ENCODE measurements around the gene DYRK4. TPM values are rescaled to one million over a fixed set of nuclear protein-coding genes. Genes with fewer than 3 reads are reported as not detected.

The DYRK4 gene
- total RNA-seq, 6 experiments from 2014 or later, result 8.9 to 16.7 (median 10.6) TPM

GRCh38 chr12:4552191-4552590 is 9.8 kb upstream of the DYRK4 start:
- TF ChIP-seq, protein P1, sequence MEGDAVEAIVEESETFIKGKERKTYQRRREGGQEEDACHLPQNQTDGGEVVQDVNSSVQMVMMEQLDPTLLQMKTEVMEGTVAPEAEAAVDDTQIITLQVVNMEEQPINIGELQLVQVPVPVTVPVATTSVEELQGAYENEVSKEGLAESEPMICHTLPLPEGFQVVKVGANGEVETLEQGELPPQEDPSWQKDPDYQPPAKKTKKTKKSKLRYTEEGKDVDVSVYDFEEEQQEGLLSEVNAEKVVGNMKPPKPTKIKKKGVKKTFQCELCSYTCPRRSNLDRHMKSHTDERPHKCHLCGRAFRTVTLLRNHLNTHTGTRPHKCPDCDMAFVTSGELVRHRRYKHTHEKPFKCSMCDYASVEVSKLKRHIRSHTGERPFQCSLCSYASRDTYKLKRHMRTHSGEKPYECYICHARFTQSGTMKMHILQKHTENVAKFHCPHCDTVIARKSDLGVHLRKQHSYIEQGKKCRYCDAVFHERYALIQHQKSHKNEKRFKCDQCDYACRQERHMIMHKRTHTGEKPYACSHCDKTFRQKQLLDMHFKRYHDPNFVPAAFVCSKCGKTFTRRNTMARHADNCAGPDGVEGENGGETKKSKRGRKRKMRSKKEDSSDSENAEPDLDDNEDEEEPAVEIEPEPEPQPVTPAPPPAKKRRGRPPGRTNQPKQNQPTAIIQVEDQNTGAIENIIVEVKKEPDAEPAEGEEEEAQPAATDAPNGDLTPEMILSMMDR (IDR thresholded peaks at IDR 0.05), result no peak
- no peak for TF ChIP-seq POLR2A (IDR thresholded peaks at IDR 0.05)
- 80% methylated on average over 1 of the region's 1 CpG for WGBS (ENCODE audit: insufficient coverage, low coverage, low lambda C conversion rate, missing lambda C conversion rate)
- Histone ChIP-seq H3K27me3 (no peaks in the 10 kb centered on the region), H3K36me3 (no peaks in the 10 kb centered on the region), H3K4me3 (no peak overlapping the region), H3K4me1 (no peaks in the 10 kb centered on the region), H3K27ac (no peak overlapping the region), H3K9me3 (no peaks in the 10 kb centered on the region)
- intact Hi-C loops (cut with DNase I), result no loop called here
- ATAC-seq (no peak), DNase-seq (no peak)

DNA sequence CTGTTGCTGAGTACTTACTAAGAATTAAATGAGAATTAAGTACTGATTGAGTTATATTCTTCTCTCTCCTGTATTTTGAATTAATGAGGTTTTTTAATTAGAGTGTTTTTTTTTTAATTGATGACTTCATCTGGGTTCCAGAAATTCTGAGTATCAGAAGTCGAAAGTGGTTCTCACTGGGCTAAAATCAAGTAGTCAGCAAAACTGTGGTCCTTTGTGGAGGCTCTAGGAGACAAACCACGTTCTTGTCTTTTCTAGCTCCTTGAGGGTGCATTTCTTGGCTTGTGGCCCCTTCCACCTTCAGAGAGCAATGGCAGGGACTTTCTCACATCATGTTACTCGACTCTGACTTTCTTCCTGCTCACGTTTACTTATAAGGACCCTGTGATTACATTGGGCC is 8.1 kb upstream of the DYRK4 start:
- TF ChIP-seq, protein P1 (IDR thresholded peaks at IDR 0.05), result no peak
- TF ChIP-seq POLR2A (IDR thresholded peaks at IDR 0.05), result no peak
- WGBS (ENCODE audit: insufficient coverage, low coverage, low lambda C conversion rate, missing lambda C conversion rate), result 81% methylated on average over 4 of the region's 4 CpGs

DNA sequence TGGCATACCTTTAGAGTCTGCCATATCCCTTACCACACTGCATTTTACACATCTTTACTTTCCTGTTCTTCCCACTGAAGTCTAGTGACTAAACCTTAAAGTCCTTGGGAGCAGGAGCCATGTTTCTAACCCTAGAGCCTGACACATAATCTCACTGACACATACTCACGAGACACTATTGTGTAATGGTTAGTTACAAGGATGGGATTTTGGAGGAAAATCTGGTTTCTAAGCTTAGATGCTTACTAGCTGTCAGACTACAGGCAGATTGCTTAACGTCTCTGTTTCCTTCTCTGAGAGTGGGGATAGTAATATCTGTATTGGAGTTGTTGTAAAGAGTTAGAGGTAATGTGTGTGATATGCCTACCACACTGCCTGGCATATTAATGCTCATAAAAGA is 6.2 kb upstream of the DYRK4 start:
- 81% methylated on average over 2 of the region's 2 CpGs for WGBS (ENCODE audit: insufficient coverage, low coverage, low lambda C conversion rate, missing lambda C conversion rate)
- Histone ChIP-seq H3K4me3 (no peak overlapping the region), H3K27ac (no peak overlapping the region), H3K9me3 (no peaks in the 10 kb centered on the region), H3K4me1 (no peaks in the 10 kb centered on the region), H3K27me3 (no peaks in the 10 kb centered on the region), H3K36me3 (no peaks in the 10 kb centered on the region)
- TF ChIP-seq POLR2A (IDR thresholded peaks at IDR 0.05), result no peak
- TF ChIP-seq, protein P1 (IDR thresholded peaks at IDR 0.05), result no peak
- intact Hi-C loops (cut with DNase I), result no loop called here
- ATAC-seq, result peak in 1 of 4 donors; percentile 28
- DNase-seq, result no peak

More for the DNA sequence above, 8.1 kb upstream of the DYRK4 start:
- intact Hi-C loops (cut with DNase I), result no loop called here
- no peak overlapping the region for H3K27ac ChIP-seq
- H3K4me1 ChIP-seq, result no peaks in the 10 kb centered on the region
- no peak overlapping the region for H3K4me3 ChIP-seq
- no peaks in the 10 kb centered on the region for H3K27me3 ChIP-seq
- no peak for ATAC-seq
- no peaks in the 10 kb centered on the region for H3K36me3 ChIP-seq
- no peak for DNase-seq
- H3K9me3 ChIP-seq, result no peaks in the 10 kb centered on the region

- no peaks in the 10 kb centered on the region for H3K27me3 ChIP-seq
- ATAC-seq, result peak in 2 of 4 donors; percentile 53 to 57
- H3K9me3 ChIP-seq, result no peaks in the 10 kb centered on the region
- H3K4me1 ChIP-seq, result no peaks in the 10 kb centered on the region
- H3K4me3 ChIP-seq, result no peak overlapping the region
- TF ChIP-seq, protein P1 (IDR thresholded peaks at IDR 0.05), result no peak
- no peak for TF ChIP-seq POLR2A (IDR thresholded peaks at IDR 0.05)
- H3K27ac ChIP-seq, result no peak overlapping the region
- DNase-seq, result no peak
- no peaks in the 10 kb centered on the region for H3K36me3 ChIP-seq
- WGBS (ENCODE audit: insufficient coverage, low coverage, low lambda C conversion rate, missing lambda C conversion rate), result 83% methylated on average over 2 of the region's 2 CpGs
- intact Hi-C loops (cut with DNase I), result no loop called here
These were observed 5.1 kb upstream of the DYRK4 start for GRCh38 chr12:4556735-4557530.
